NCI-H226 (cell line): Measurements from ENCODE around the gene COL1A2.
A peak's percentile ranks its signal among the peaks of the same experiment; 100 is the strongest.

Source experiments
- DNase-seq: peaks from one replicate; pipeline ENCODE4 v3.0.0-alpha.2; 2015

The COL1A2 gene

GRCh38 chr7:94386416-94386815 lies 8.3 kb upstream of the COL1A2 start:
- no peak for DNase-seq

- no peak for DNase-seq
Observed at GRCh38 chr7:94388540-94388939, 6.2 kb upstream of the COL1A2 start.

- no peak for DNase-seq
Observed at GRCh38 chr7:94389381-94389780, 5.3 kb upstream of the COL1A2 start.

- no peak for DNase-seq
Observed at GRCh38 chr7:94391726-94392392, 2.8 kb upstream of the COL1A2 start.

GRCh38 chr7:94392393-94392786 lies 2.3 kb upstream of the COL1A2 start:
- no peak for DNase-seq

- DNase-seq, result no peak
Observed at GRCh38 chr7:94393246-94394108, 1.2 kb upstream of the COL1A2 start.

- no peak for DNase-seq
Observed at GRCh38 chr7:94394109-94394436, 622 bp upstream of the COL1A2 start.

GRCh38 chr7:94395141-94396036 lies 694 bp downstream of the COL1A2 start:
- peak; percentile 64 for DNase-seq

- DNase-seq, result no peak
Observed at GRCh38 chr7:94396037-94396431, 1.3 kb downstream of the COL1A2 start.

GRCh38 chr7:94396596-94396995 lies 1.9 kb downstream of the COL1A2 start:
- DNase-seq, result no peak

GRCh38 chr7:94397722-94398121 lies 3.0 kb downstream of the COL1A2 start:
- DNase-seq, result no peak

GRCh38 chr7:94398841-94399240 lies 4.1 kb downstream of the COL1A2 start:
- no peak for DNase-seq

- no peak for DNase-seq
Observed at GRCh38 chr7:94400022-94400421, 5.3 kb downstream of the COL1A2 start.

- DNase-seq, result no peak
Observed at GRCh38 chr7:94400643-94401427, 6.1 kb downstream of the COL1A2 start.

GRCh38 chr7:94401428-94401814 lies 6.7 kb downstream of the COL1A2 start:
- no peak for DNase-seq

- no peak for DNase-seq
Observed at GRCh38 chr7:94403546-94403945, 8.9 kb downstream of the COL1A2 start.

- DNase-seq, result peak; percentile 46
Observed at GRCh38 chr7:94405506-94405905, 10.8 kb downstream of the COL1A2 start.

GRCh38 chr7:94406696-94407095 lies 12.0 kb downstream of the COL1A2 start:
- DNase-seq, result no peak

- DNase-seq, result no peak
Observed at GRCh38 chr7:94409200-94409948, 14.7 kb downstream of the COL1A2 start.

GRCh38 chr7:94410413-94411187 lies 15.9 kb downstream of the COL1A2 start:
- DNase-seq, result no peak

GRCh38 chr7:94411188-94411466 lies 16.4 kb downstream of the COL1A2 start:
- no peak for DNase-seq
